HepG2 (cell line): Measurements from ENCODE around the gene NBEA. TPM values are rescaled to one million over a fixed set of nuclear protein-coding genes. Genes with fewer than 3 reads are reported as not detected.
A peak's percentile ranks its signal among the peaks of the same experiment; 100 is the strongest.

Experiments used
- FOXC1 ChIP-seq: sonication (generic); formaldehyde crosslinking; IDR thresholded peaks from 2 replicates; pipeline ENCODE4 v1.8.0; 2022; ENCODE audit warnings: mild to moderate bottlenecking, missing genetic modification reagents, borderline replicate concordance
- FOXO1 ChIP-seq: sonication (generic); formaldehyde crosslinking; IDR thresholded peaks from 2 replicates; pipeline ENCODE4 v1.4.0; 2020; ENCODE audit warnings: missing genetic modification reagents
- KLF6 ChIP-seq: IDR thresholded peaks from 2 replicates; pipeline ENCODE4 v1.8.0; 2016; ENCODE audit warnings: missing biosample characterization, missing genetic modification reagents
- MTF1 ChIP-seq: sonication (generic); formaldehyde crosslinking; IDR thresholded peaks from 2 replicates; pipeline ENCODE4 v1.5.0; 2020; ENCODE audit warnings: missing genetic modification reagents
- NCOA5 ChIP-seq: sonication (generic); formaldehyde crosslinking; IDR thresholded peaks from 2 replicates; pipeline ENCODE4 v1.4.0; 2020; ENCODE audit warnings: missing genetic modification reagents
- NONO ChIP-seq, 2 experiments: fragments of 450-650 bp in 1 of 2; sonication (generic) in 1 of 2; formaldehyde crosslinking in 1 of 2; IDR thresholded peaks in 1 of 2; conservative IDR thresholded peaks in 1 of 2; 2 replicates each; pipeline versions ENCODE4 v1.6.1 to v1.8.0; 2017 to 2022; ENCODE audit warnings: mild to moderate bottlenecking in 1 of 2, missing genetic modification reagents in 1 of 2, moderate library complexity in 1 of 2
- PCBP1 ChIP-seq: fragments of 200-400 bp; formaldehyde crosslinking; IDR thresholded peaks from 2 replicates; pipeline ENCODE4 v1.6.1; 2017; ENCODE audit warnings: mild to moderate bottlenecking, low read depth, low read length, borderline replicate concordance
- PHF8 ChIP-seq: sonication (generic); formaldehyde crosslinking; IDR thresholded peaks from 2 replicates; pipeline ENCODE4 v1.5.0; 2020; ENCODE audit warnings: missing genetic modification reagents
- SALL1 ChIP-seq: sonication (generic); formaldehyde crosslinking; IDR thresholded peaks from 2 replicates; pipeline ENCODE4 v1.8.0; 2022; ENCODE audit warnings: mild to moderate bottlenecking, missing genetic modification reagents
- U2AF1 ChIP-seq: fragments of 200-400 bp; formaldehyde crosslinking; optimal IDR thresholded peaks from 2 replicates; pipeline ENCODE3; 2017; ENCODE audit warnings: mild to moderate bottlenecking, low read depth, low read length
- YEATS4 ChIP-seq: sonication (generic); formaldehyde crosslinking; IDR thresholded peaks from 2 replicates; pipeline ENCODE4 v1.4.0; 2020; ENCODE audit warnings: missing genetic modification reagents, borderline replicate concordance
- ZC3H13 ChIP-seq: sonication (generic); formaldehyde crosslinking; IDR thresholded peaks from 2 replicates; pipeline ENCODE4 v1.8.1; 2023; ENCODE audit warnings: mild to moderate bottlenecking, missing genetic modification reagents, moderate library complexity
- ZNF354B ChIP-seq: sonication (generic); formaldehyde crosslinking; IDR thresholded peaks from 2 replicates; pipeline ENCODE4 v1.8.0; 2022; ENCODE audit warnings: mild to moderate bottlenecking, missing genetic modification reagents
- ZNF614 ChIP-seq: IDR thresholded peaks from 2 replicates; pipeline ENCODE4 v1.6.1; 2018; ENCODE audit warnings: missing biosample characterization, missing genetic modification reagents, inconsistent platforms, borderline replicate concordance
- ZNF768 ChIP-seq: sonication (generic); formaldehyde crosslinking; IDR thresholded peaks from 2 replicates; pipeline ENCODE4 v1.4.0; 2020; ENCODE audit warnings: missing genetic modification reagents
- ZZZ3 ChIP-seq: sonication (generic); formaldehyde crosslinking; IDR thresholded peaks from 2 replicates; pipeline ENCODE4 v1.4.0; 2020; ENCODE audit warnings: missing genetic modification reagents, mild to moderate bottlenecking, borderline replicate concordance
- polyA plus RNA-seq, 8 experiments: library from polyadenylated mRNA; depleted of rRNA in 3 of 8; stranded (reverse) in 7 of 8; unstranded in 1 of 8; fragments of >200 nt; fragmentation: Illumina TruSeq in 4 of 8; extraction: Trizol in 4 of 8; gene quantifications; 2 replicates each; pipeline versions ENCODE4 v1.2.1 to v1.2.3, GENCODE V29; 2011 to 2016; ENCODE audit warnings: low read depth in 4 of 8, missing spikeins in 1 of 8, mixed read lengths in 1 of 8; ENCODE audit not compliant: insufficient read depth in 1 of 8
- total RNA-seq, 5 experiments: library from RNA; depleted of rRNA; stranded (reverse); fragments of >200 nt; fragmentation: Illumina TruSeq; extraction: Trizol; gene quantifications; 2 replicates each; pipeline ENCODE4 v1.2.3, GENCODE V29; 2016; ENCODE audit warnings: low read depth in 1 of 5
- TF ChIP-seq, protein P1 (sequence below): sonication (generic); formaldehyde crosslinking; IDR thresholded peaks from 2 replicates; pipeline ENCODE4 v1.5.0; 2020; ENCODE audit warnings: mild to moderate bottlenecking, missing genetic modification reagents, moderate library complexity
- TF ChIP-seq, protein P2 (sequence below): sonication (generic); formaldehyde crosslinking; IDR thresholded peaks from 2 replicates; pipeline ENCODE4 v1.8.1; 2023; ENCODE audit warnings: missing genetic modification reagents, mild to moderate bottlenecking, borderline replicate concordance
- TF ChIP-seq, protein P3 (sequence below): IDR thresholded peaks from 2 replicates; pipeline ENCODE4 v1.6.1; 2016; ENCODE audit warnings: missing compliant biosample characterization, missing genetic modification reagents, borderline replicate concordance
- TF ChIP-seq, protein P4 (sequence below): sonication (generic); formaldehyde crosslinking; IDR thresholded peaks from 2 replicates; pipeline ENCODE4 v1.5.0; 2020; ENCODE audit warnings: mild to moderate bottlenecking, low read depth, missing genetic modification reagents, borderline replicate concordance
- TF ChIP-seq, protein P5 (sequence below): sonication (generic); formaldehyde crosslinking; IDR thresholded peaks from 2 replicates; pipeline ENCODE4 v1.4.0; 2020; ENCODE audit warnings: missing genetic modification reagents

The NBEA gene
- total and polyA plus RNA-seq, 2 of the 13 experiments (the other 11 are each of a cell fraction or from before 2014, with no cell fraction given): 2.7 to 2.8 TPM

DNA sequence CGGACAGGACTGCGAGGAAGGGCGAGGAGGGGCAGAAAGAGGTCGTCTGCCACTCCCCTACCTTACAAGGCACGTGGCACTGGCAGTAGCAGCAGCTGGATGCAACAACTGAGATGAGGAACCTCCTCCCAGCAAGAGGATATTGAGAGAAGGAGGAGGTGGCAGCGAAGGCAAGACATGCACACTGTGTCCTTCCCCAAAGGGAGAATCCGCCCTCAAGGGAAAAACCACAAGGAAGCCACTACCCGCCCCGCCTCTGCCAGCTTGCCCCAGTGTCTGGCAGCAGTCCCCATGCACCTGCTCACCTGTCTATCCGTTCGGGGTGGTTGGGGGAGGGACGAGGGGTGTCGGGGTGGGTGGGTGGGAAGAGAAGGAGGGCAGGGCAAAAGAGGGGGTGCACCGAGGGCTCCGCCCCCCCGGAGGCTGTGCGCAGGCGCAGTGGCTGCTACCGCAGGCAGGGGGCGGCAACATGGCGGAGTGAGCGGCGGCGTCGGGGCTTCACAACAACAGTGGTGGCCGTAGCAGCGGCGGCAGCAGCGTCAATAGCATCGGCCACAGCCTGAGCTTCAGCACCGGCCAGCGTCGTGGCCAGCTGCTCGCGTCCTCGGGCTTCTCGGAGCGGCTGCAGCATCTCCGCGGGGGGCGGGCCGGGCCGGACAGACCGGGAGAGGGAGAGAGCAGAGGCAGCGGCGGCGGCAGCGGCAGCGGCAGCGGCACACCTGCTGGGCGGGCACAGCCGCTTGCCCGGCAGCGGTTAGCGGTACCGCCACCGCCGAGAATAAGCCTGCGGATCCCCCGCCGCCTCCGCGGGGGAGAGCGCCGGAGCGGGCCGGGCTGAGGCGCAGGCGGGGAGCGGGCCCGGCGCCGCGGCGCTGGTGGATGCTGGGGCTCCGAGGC lies at the start of gene NBEA (continued):
- TF ChIP-seq, protein P1, sequence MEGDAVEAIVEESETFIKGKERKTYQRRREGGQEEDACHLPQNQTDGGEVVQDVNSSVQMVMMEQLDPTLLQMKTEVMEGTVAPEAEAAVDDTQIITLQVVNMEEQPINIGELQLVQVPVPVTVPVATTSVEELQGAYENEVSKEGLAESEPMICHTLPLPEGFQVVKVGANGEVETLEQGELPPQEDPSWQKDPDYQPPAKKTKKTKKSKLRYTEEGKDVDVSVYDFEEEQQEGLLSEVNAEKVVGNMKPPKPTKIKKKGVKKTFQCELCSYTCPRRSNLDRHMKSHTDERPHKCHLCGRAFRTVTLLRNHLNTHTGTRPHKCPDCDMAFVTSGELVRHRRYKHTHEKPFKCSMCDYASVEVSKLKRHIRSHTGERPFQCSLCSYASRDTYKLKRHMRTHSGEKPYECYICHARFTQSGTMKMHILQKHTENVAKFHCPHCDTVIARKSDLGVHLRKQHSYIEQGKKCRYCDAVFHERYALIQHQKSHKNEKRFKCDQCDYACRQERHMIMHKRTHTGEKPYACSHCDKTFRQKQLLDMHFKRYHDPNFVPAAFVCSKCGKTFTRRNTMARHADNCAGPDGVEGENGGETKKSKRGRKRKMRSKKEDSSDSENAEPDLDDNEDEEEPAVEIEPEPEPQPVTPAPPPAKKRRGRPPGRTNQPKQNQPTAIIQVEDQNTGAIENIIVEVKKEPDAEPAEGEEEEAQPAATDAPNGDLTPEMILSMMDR (CRISPR knock-in tag): peak; percentile 33; the same call in 1 of the 2 replicates
- TF ChIP-seq YEATS4 (CRISPR knock-in tag) (peak; percentile 60), ZC3H13 (peak; percentile 48; the same call in 1 of the 2 replicates), ZNF354B (no peak), FOXC1 (CRISPR knock-in tag) (no peak; the same call in 1 of the 2 replicates), ZNF614 (CRISPR knock-in tag) (no peak), KLF6 (0 out of 2 replicates have a peak, but pooled peaks have one; percentile 31), PHF8 (peak; percentile 84), PCBP1 (0 out of 2 replicates have a peak, but pooled peaks have one; percentile 49), MTF1 (CRISPR knock-in tag) (0 out of 2 replicates have a peak, but pooled peaks have one; percentile 18), SALL1 (CRISPR knock-in tag) (peak; percentile 26; the same call in 1 of the 2 replicates), U2AF1 (no peak), FOXO1 (CRISPR knock-in tag) (0 out of 2 replicates have a peak, but pooled peaks have one; percentile 3), ZZZ3 (CRISPR knock-in tag) (0 out of 2 replicates have a peak, but pooled peaks have one; percentile 58), NONO (IDR thresholded peaks at IDR 0.05) (no peak), NONO (CRISPR knock-in tag; conservative IDR thresholded peaks at IDR 0.05) (0 out of 2 replicates have a peak, but pooled peaks have one; percentile 44), NCOA5 (CRISPR knock-in tag) (no peak), ZNF768 (no peak)
- TF ChIP-seq, protein P2, sequence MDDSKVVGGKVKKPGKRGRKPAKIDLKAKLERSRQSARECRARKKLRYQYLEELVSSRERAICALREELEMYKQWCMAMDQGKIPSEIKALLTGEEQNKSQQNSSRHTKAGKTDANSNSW (CRISPR knock-in tag): no peak
- TF ChIP-seq, protein P3, sequence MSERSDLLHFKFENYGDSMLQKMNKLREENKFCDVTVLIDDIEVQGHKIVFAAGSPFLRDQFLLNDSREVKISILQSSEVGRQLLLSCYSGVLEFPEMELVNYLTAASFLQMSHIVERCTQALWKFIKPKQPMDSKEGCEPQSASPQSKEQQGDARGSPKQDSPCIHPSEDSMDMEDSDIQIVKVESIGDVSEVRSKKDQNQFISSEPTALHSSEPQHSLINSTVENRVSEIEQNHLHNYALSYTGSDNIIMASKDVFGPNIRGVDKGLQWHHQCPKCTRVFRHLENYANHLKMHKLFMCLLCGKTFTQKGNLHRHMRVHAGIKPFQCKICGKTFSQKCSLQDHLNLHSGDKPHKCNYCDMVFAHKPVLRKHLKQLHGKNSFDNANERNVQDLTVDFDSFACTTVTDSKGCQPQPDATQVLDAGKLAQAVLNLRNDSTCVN (CRISPR knock-in tag): no peak
- TF ChIP-seq, protein P4, sequence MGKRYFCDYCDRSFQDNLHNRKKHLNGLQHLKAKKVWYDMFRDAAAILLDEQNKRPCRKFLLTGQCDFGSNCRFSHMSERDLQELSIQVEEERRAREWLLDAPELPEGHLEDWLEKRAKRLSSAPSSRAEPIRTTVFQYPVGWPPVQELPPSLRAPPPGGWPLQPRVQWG (CRISPR knock-in tag): no peak
- TF ChIP-seq, protein P5, sequence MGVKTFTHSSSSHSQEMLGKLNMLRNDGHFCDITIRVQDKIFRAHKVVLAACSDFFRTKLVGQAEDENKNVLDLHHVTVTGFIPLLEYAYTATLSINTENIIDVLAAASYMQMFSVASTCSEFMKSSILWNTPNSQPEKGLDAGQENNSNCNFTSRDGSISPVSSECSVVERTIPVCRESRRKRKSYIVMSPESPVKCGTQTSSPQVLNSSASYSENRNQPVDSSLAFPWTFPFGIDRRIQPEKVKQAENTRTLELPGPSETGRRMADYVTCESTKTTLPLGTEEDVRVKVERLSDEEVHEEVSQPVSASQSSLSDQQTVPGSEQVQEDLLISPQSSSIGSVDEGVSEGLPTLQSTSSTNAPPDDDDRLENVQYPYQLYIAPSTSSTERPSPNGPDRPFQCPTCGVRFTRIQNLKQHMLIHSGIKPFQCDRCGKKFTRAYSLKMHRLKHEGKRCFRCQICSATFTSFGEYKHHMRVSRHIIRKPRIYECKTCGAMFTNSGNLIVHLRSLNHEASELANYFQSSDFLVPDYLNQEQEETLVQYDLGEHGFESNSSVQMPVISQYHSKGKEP: no peak
